NOMO-1 treated with dmso at 0.1 percent for 144 hours (cell line): Measurements from ENCODE around the gene NEDD9.

Experiments used
- DNase-seq: peaks from one replicate; lab custom pipeline; 2025; ENCODE audit not compliant: unreplicated experiment; lab: John Stamatoyannopoulos, UW

Gene NEDD9

GRCh38 chr6:11202513-11203305, 29.8 kb downstream of the NEDD9 start:
- DNase-seq, result no peak

GRCh38 chr6:11201772-11202512, 30.5 kb downstream of the NEDD9 start:
- DNase-seq, result no peak

- no peak for DNase-seq
These were observed 31.5 kb downstream of the NEDD9 start for GRCh38 chr6:11201015-11201414.

- DNase-seq, result no peak
These were observed 32.1 kb downstream of the NEDD9 start for GRCh38 chr6:11200356-11200755.

- no peak for DNase-seq
These were observed 33.5 kb downstream of the NEDD9 start for GRCh38 chr6:11198663-11199603.

- no peak for DNase-seq
These were observed 34.6 kb downstream of the NEDD9 start for GRCh38 chr6:11197850-11198249.

- DNase-seq, result no peak
These were observed 35.3 kb downstream of the NEDD9 start for GRCh38 chr6:11197175-11197536.

GRCh38 chr6:11196511-11197174, 35.8 kb downstream of the NEDD9 start:
- DNase-seq, result no peak

- no peak for DNase-seq
These were observed 37.9 kb downstream of the NEDD9 start for GRCh38 chr6:11194356-11195218.

GRCh38 chr6:11193434-11193833, 39.0 kb downstream of the NEDD9 start:
- no peak for DNase-seq

- no peak for DNase-seq
These were observed 40.3 kb downstream of the NEDD9 start for GRCh38 chr6:11192167-11192566.

- no peak for DNase-seq
These were observed 41.7 kb downstream of the NEDD9 start for GRCh38 chr6:11190625-11191245.

- DNase-seq, result no peak
These were observed 42.4 kb downstream of the NEDD9 start for GRCh38 chr6:11189865-11190624.

GRCh38 chr6:11188161-11188915, 44.1 kb downstream of the NEDD9 start:
- no peak for DNase-seq

- no peak for DNase-seq
These were observed 45.2 kb downstream of the NEDD9 start for GRCh38 chr6:11187301-11187700.

- no peak for DNase-seq
These were observed 47.1 kb downstream of the NEDD9 start for GRCh38 chr6:11185204-11185842.

GRCh38 chr6:11183761-11184362, 48.6 kb downstream of the NEDD9 start:
- DNase-seq, result no peak
